ENCODE measurements around the gene CR2. TPM values are rescaled to one million over a fixed set of nuclear protein-coding genes. Genes with fewer than 3 reads are reported as not detected.

The CR2 gene
- total RNA-seq, 4 donors from 2014 or later = 0.53 to 12.4 (median 1.1) TPM

DNA sequence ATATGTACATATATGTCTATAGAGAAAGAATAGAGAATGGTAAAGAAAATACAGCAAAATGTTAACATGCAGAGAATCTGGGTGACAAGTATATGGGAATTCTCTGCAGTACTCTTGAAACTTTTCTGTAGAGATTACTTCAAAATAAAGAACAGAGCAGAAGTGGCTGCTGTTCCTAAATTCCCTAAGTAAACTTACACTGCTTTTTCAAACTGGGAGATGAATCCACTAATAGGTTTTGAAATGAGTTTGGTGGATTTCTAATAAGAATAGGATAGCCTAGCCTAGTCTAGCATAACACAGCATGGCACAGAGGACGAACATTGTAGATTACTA is 450 bp upstream of the CR2 start:
- Histone ChIP-seq H3K4me1 (peaks cover 0 to 13% (median 0%) of the 10 kb centered on the region in 4 donors), H3K36me3 (no peaks in the 10 kb centered on the region), H3K27ac (peak overlapping the region in 1 of 4 donors; percentile 90), H3K9me3 (no peaks in the 10 kb centered on the region), H3K27me3 (peaks cover 0 to 8% of the 10 kb centered on the region in 2 donors), H3K4me3 (peak overlapping the region in 2 of 4 donors; percentile 57 to 67)
- TF ChIP-seq, protein P1, sequence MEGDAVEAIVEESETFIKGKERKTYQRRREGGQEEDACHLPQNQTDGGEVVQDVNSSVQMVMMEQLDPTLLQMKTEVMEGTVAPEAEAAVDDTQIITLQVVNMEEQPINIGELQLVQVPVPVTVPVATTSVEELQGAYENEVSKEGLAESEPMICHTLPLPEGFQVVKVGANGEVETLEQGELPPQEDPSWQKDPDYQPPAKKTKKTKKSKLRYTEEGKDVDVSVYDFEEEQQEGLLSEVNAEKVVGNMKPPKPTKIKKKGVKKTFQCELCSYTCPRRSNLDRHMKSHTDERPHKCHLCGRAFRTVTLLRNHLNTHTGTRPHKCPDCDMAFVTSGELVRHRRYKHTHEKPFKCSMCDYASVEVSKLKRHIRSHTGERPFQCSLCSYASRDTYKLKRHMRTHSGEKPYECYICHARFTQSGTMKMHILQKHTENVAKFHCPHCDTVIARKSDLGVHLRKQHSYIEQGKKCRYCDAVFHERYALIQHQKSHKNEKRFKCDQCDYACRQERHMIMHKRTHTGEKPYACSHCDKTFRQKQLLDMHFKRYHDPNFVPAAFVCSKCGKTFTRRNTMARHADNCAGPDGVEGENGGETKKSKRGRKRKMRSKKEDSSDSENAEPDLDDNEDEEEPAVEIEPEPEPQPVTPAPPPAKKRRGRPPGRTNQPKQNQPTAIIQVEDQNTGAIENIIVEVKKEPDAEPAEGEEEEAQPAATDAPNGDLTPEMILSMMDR (IDR thresholded peaks at IDR 0.05) = no peak
- no peak for TF ChIP-seq POLR2A (IDR thresholded peaks at IDR 0.05)
- no peak for DNase-seq

DNA sequence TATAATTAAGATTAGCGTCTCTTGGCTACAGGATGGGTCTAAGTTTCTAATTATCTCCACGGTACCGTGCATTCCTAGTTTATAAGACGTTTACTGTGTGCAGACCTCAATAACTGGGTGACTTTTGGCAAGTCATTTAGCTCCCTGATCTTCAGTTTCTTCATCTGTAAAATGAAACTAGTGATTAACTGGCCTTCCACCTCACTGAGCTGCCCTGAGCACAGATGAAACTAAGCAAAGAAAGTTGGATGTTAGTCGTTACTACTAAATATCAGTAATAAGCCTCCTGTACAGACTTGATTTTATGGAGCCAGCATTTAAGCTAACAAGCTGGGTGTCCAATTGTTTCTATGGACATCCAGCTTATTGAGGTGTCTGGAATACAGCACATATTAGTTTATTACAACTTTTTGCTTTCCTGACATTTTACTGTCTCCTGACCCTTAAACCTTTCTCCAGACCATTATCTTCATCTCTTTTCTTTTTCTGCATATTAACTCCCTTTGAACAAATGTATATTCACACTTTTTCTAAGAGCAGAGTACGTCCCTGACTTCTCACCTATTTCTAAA is 1.1 kb downstream of the CR2 start:
- H3K27me3 ChIP-seq = peaks cover 0 to 8% of the 10 kb centered on the region in 2 donors
- H3K4me3 ChIP-seq = peak overlapping the region in 2 of 4 donors; percentile 43 to 67
- peaks cover 0 to 13% (median 0%) of the 10 kb centered on the region in 4 donors for H3K4me1 ChIP-seq
- DNase-seq = no peak
- TF ChIP-seq, protein P1 (IDR thresholded peaks at IDR 0.05) = no peak
- no peak for TF ChIP-seq POLR2A (IDR thresholded peaks at IDR 0.05)
- peak overlapping the region in 2 of 4 donors; percentile 41 to 90 for H3K27ac ChIP-seq
- no peaks in the 10 kb centered on the region for H3K9me3 ChIP-seq
- H3K36me3 ChIP-seq = no peaks in the 10 kb centered on the region

DNA sequence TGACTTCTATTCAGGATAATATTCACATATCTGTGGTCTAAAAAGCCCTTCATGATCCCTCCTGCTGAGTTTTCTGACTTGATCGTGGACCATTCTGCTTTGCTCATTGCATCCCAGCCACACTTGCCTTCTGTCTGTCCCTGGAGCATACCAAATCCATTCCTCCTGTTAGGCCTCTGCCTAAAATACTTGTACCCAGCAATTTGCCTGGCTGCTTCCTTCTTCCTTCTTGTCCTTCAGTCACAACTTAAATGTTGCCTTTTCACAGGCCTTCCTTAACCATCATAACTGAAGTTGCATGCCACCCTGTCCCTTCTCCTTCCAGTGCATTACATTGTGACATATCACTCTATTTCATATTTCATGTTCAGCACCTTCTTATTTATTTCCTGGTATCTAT is 4.3 kb downstream of the CR2 start:
- H3K27ac ChIP-seq = peak overlapping the region in 1 of 4 donors; percentile 5
- DNase-seq = no peak
- no peak overlapping the region for H3K4me3 ChIP-seq
- no peaks in the 10 kb centered on the region for H3K36me3 ChIP-seq
- H3K27me3 ChIP-seq = peaks cover 0 to 8% of the 10 kb centered on the region in 2 donors
- no peak for TF ChIP-seq POLR2A (IDR thresholded peaks at IDR 0.05)
- TF ChIP-seq, protein P1 (IDR thresholded peaks at IDR 0.05) = no peak
- no peaks in the 10 kb centered on the region for H3K9me3 ChIP-seq
- H3K4me1 ChIP-seq = peaks cover 0 to 13% (median 0%) of the 10 kb centered on the region in 4 donors

DNA sequence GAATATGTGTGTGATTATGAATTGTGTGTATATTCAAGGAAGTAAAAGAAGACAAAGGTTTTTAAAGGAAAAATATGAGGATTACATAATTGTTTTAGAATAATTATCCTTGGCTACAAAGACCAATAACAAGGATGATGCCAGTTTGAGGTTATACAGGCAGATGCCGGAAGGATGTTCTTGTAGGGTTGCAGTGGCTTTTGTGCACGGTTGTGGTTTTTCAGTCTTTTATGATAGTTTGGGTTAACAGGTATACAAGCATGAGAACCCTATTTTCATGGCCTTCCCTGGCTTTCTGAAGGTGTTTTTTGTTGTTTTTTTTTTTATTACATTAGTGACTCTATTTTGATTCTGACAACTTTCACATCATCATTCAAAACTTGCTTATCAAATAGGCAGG is 4.9 kb downstream of the CR2 start:
- H3K27ac ChIP-seq = peak overlapping the region in 1 of 4 donors; percentile 5
- no peak overlapping the region for H3K4me3 ChIP-seq
- no peaks in the 10 kb centered on the region for H3K36me3 ChIP-seq
- TF ChIP-seq, protein P1 (IDR thresholded peaks at IDR 0.05) = no peak
- TF ChIP-seq POLR2A (IDR thresholded peaks at IDR 0.05) = no peak
- peaks cover 0 to 12% (median 0%) of the 10 kb centered on the region in 4 donors for H3K4me1 ChIP-seq
- DNase-seq = peak in 1 of 3 donors; percentile 43
- no peaks in the 10 kb centered on the region for H3K9me3 ChIP-seq
- H3K27me3 ChIP-seq = peaks cover 0 to 8% of the 10 kb centered on the region in 2 donors

DNA sequence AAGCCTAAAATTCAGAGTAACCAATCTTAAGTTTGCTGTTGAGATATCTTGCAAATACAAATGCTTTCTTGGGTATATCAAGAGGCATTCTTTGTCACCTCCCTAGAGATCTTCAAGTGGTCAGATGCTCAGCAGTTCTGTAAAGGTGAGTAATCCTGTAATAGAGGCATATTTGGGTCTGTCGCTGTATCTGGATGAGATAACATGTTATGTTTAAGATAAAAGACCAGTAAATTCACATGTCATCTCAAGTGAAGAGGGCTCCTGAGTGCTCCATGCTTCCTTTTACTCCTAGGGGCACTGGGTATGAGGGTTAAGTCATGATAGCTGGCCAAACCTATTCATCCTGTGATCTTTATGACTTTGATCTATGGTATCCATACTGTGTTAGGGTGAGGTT is 7.5 kb downstream of the CR2 start:
- TF ChIP-seq POLR2A (IDR thresholded peaks at IDR 0.05) = no peak
- TF ChIP-seq, protein P1 (IDR thresholded peaks at IDR 0.05) = no peak
- Histone ChIP-seq H3K36me3 (no peaks in the 10 kb centered on the region), H3K9me3 (no peaks in the 10 kb centered on the region), H3K27me3 (no peaks in the 10 kb centered on the region), H3K4me3 (no peak overlapping the region), H3K4me1 (no peaks in the 10 kb centered on the region), H3K27ac (no peak overlapping the region)
- DNase-seq = no peak
